Tibial nerve (tissue), 4 donors: ENCODE measurements around the gene CCPG1. TPM values are rescaled to one million over a fixed set of nuclear protein-coding genes. Genes with fewer than 3 reads are reported as not detected.

ENCODE experiments used
- DNase-seq, 2 donors: peaks; one replicate each; pipeline ENCODE4 v3.0.0-alpha.2; 2019; ENCODE audit warnings: low spot score in 2 of 2
- H3K27ac ChIP-seq, 4 donors: fragments of 200-600 bp; sonication (generic) in 3 of 4; one replicate each; pipeline ENCODE4 v1.5.1; 2017 to 2019; ENCODE audit warnings: mild to moderate bottlenecking in 1 of 4
- H3K27me3 ChIP-seq, 2 donors: fragments of 200-600 bp; sonication (generic) in 1 of 2; one replicate each; pipeline versions ENCODE4 v1.5.1 to v1.6.0; 2017 to 2019
- H3K36me3 ChIP-seq, 3 donors: fragments of 200-600 bp; sonication (generic); one replicate each; pipeline ENCODE4 v1.5.1; 2018 to 2019
- H3K4me1 ChIP-seq, 4 donors: fragments of 200-600 bp; sonication (generic) in 3 of 4; one replicate each; pipeline ENCODE4 v1.5.1; 2017 to 2019
- H3K4me3 ChIP-seq, 4 donors: fragments of 200-600 bp; sonication (generic) in 3 of 4; one replicate each; pipeline ENCODE4 v1.5.1; 2017 to 2019; ENCODE audit warnings: mild to moderate bottlenecking in 1 of 4, moderate library complexity in 1 of 4
- H3K9me3 ChIP-seq, 4 donors: fragments of 200-600 bp; sonication (generic) in 3 of 4; one replicate each; pipeline ENCODE4 v1.5.1; 2017 to 2019
- CTCF ChIP-seq, 5 experiments: fragments of 200-600 bp in 3 of 5; fragments of 450-650 bp in 2 of 5; sonication (generic) in 3 of 5; IDR thresholded peaks; one replicate each; pipeline ENCODE4 v1.5.1; 2016 to 2019; ENCODE audit warnings: antibody characterized with exemption in 5 of 5, mild to moderate bottlenecking in 3 of 5, moderate library complexity in 2 of 5
- EP300 ChIP-seq, 2 donors: sonication (generic); formaldehyde crosslinking; IDR thresholded peaks; one replicate each; pipeline ENCODE4 v1.6.1; 2017; ENCODE audit warnings: antibody characterized with exemption in 2 of 2, mild to moderate bottlenecking in 1 of 2
- POLR2A ChIP-seq, 2 donors: fragments of 450-650 bp; IDR thresholded peaks; one replicate each; pipeline ENCODE4 v1.6.1; 2017; ENCODE audit warnings: antibody characterized with exemption in 2 of 2, mild to moderate bottlenecking in 2 of 2, moderate library complexity in 2 of 2
- WGBS, 2 donors: methylation state at CpG; one replicate each; pipeline ENCODE4 v1.1.5; 2018; 5-methylcytosine and 5-hydroxymethylcytosine counted together
- total RNA-seq, 4 donors: library from RNA; depleted of rRNA; stranded (reverse); fragments of >200 nt; gene quantifications; one replicate each; pipeline ENCODE4 v1.1.0, GENCODE V29; 2016

Gene CCPG1
- total RNA-seq, 4 donors from 2014 or later, result 48.0 to 70.2 (median 63.6) TPM

GRCh38 chr15:55372701-55373440 lies 35.3 kb downstream of the CCPG1 start:
- Histone ChIP-seq H3K27ac (no peak overlapping the region), H3K4me1 (peaks cover 0 to 6% (median 0%) of the 10 kb centered on the region in 4 donors), H3K27me3 (no peaks in the 10 kb centered on the region), H3K36me3 (peaks cover 0 to 72% (median 0%) of the 10 kb centered on the region in 3 donors), H3K4me3 (no peak overlapping the region), H3K9me3 (no peaks in the 10 kb centered on the region)
- DNase-seq, result no peak
- TF ChIP-seq EP300 (IDR thresholded peaks at IDR 0.05) (no peak), POLR2A (IDR thresholded peaks at IDR 0.05) (no peak), CTCF (IDR thresholded peaks at IDR 0.05) (no peak)
- WGBS, 2 donors, result 42 to 45% methylated on average over 3 of the region's 3 CpGs

GRCh38 chr15:55366981-55367380 lies 41.2 kb downstream of the CCPG1 start:
- 79 to 92% methylated on average over 1 of the region's 1 CpG for WGBS, 2 donors
- Histone ChIP-seq H3K4me1 (no peaks in the 10 kb centered on the region), H3K36me3 (peaks cover 0 to 50% (median 9%) of the 10 kb centered on the region in 3 donors), H3K4me3 (no peak overlapping the region), H3K27ac (no peak overlapping the region), H3K27me3 (no peaks in the 10 kb centered on the region), H3K9me3 (no peaks in the 10 kb centered on the region)
- TF ChIP-seq EP300 (IDR thresholded peaks at IDR 0.05) (no peak), CTCF (IDR thresholded peaks at IDR 0.05) (no peak), POLR2A (IDR thresholded peaks at IDR 0.05) (no peak)
- no peak for DNase-seq

- Histone ChIP-seq H3K27ac (no peak overlapping the region), H3K27me3 (no peaks in the 10 kb centered on the region), H3K36me3 (peaks cover 0 to 46% (median 9%) of the 10 kb centered on the region in 3 donors), H3K4me1 (no peaks in the 10 kb centered on the region), H3K9me3 (no peaks in the 10 kb centered on the region), H3K4me3 (no peak overlapping the region)
- 87 to 95% methylated on average over 2 of the region's 2 CpGs for WGBS, 2 donors
- no peak for DNase-seq
- TF ChIP-seq CTCF (IDR thresholded peaks at IDR 0.05) (no peak), EP300 (IDR thresholded peaks at IDR 0.05) (no peak), POLR2A (IDR thresholded peaks at IDR 0.05) (no peak)
Observed at GRCh38 chr15:55362641-55363040, 45.5 kb downstream of the CCPG1 start.

GRCh38 chr15:55361048-55361447 lies 47.1 kb downstream of the CCPG1 start:
- TF ChIP-seq EP300 (IDR thresholded peaks at IDR 0.05), result no peak
- TF ChIP-seq CTCF (IDR thresholded peaks at IDR 0.05), result no peak
- TF ChIP-seq POLR2A (IDR thresholded peaks at IDR 0.05), result no peak
- H3K27ac ChIP-seq, result no peak overlapping the region
- H3K4me1 ChIP-seq, result no peaks in the 10 kb centered on the region
- no peak for DNase-seq
- peaks cover 0 to 59% (median 9%) of the 10 kb centered on the region in 3 donors for H3K36me3 ChIP-seq
- H3K4me3 ChIP-seq, result no peak overlapping the region
- WGBS, 2 donors, result 89 to 95% methylated on average over 10 of the region's 10 CpGs
- H3K27me3 ChIP-seq, result no peaks in the 10 kb centered on the region
- no peaks in the 10 kb centered on the region for H3K9me3 ChIP-seq

GRCh38 chr15:55360256-55360655 lies 47.9 kb downstream of the CCPG1 start:
- peaks cover 0 to 65% (median 9%) of the 10 kb centered on the region in 3 donors for H3K36me3 ChIP-seq
- H3K9me3 ChIP-seq, result no peaks in the 10 kb centered on the region
- 63 to 66% methylated on average over 6 of the region's 6 CpGs for WGBS, 2 donors
- no peak for TF ChIP-seq POLR2A (IDR thresholded peaks at IDR 0.05)
- TF ChIP-seq CTCF (IDR thresholded peaks at IDR 0.05), result no peak
- no peak for TF ChIP-seq EP300 (IDR thresholded peaks at IDR 0.05)
- no peaks in the 10 kb centered on the region for H3K27me3 ChIP-seq
- no peak overlapping the region for H3K4me3 ChIP-seq
- no peaks in the 10 kb centered on the region for H3K4me1 ChIP-seq
- no peak overlapping the region for H3K27ac ChIP-seq
- DNase-seq, result no peak
